Measurements from ENCODE around the gene FDX1. TPM values are rescaled to one million over a fixed set of nuclear protein-coding genes. Genes with fewer than 3 reads are reported as not detected.

FDX1 gene
- total RNA-seq, 1 experiment from 2014 or later, result 13.6 TPM

DNA sequence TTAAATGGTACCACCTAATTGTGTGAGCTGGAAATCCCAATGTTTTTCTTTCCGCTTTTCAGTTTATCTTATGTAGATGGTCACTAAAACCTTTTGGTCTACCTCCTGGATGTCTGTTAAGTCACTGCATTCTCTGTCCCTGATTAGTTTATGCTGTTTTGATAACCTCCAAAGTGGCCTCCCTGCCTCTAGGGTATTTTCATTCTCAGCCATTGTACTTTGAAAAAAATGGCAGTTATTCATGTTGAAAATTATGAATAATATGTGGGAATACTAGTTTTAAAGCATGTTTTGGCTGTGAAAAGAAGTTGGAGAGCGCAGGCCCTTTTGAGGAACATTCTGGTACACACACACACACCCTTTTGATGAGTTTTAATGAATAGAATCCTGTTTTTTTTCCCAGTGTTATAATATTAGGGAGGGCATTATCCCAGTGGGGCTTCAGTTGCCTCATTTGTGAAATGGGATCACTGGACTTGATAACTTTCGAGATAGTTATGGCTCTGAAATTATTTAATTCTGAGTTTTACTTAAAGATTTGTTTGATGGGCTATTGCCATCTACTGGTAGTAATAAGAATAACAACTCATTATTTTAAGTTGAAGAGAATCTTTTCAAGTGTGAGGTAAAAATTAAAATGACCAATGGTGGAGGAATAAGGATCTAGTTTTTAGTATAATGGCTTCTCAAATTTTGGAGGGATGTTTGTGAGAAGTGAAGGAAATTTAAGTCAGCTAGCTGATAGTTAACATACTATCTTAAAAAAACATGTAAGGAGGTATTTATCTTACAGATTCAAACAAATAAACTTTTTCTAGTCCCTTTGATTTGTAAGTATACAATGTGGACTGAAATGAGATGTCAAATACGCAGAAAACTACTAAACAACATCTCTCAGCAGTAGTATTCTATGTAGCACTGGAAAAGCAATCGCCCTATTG, 3.9 kb downstream of the FDX1 start:
- CTCF ChIA-PET, result interaction anchor here (0.6 kb wide), 1 partner anchor 390 kb away, joined by 4 read pairs; no protein-coding TSS in a partner anchor

GRCh38 chr11:110434952-110435779, 5.4 kb downstream of the FDX1 start:
- ChIA-PET POLR2A (interaction anchor here (0.6 kb wide), 1 partner anchor 343 kb away, joined by 4 read pairs; no protein-coding TSS in a partner anchor), CTCF (interaction anchor here (0.6 kb wide), 3 partner anchors 8 to 255 kb away, joined by 3 to 9 read pairs (median 3); no protein-coding TSS in a partner anchor)
- intact Hi-C loops (cut with micrococcal nuclease; ENCODE audit: unreplicated experiment) (loop anchor here (1.0 to 5.0 kb wide), 3 partner anchors 58 to 234 kb away; partner anchors contain the start of gene RDX), in situ Hi-C loops (cut with HindIII; ENCODE audit: low pct_unique_long_range_greater_than_20kb, low sequenced_read_pairs) (no loop called here)
- DNase-seq (ENCODE audit: low read depth, low spot score), result no peak
- Histone ChIP-seq H3K9me3 (ENCODE audit: control insufficient read depth, insufficient read depth, low read depth, low read length) (no peaks in the 10 kb centered on the region), H3K27me3 (ENCODE audit: control insufficient read depth, insufficient read depth, low read length) (no peaks in the 10 kb centered on the region), H3K4me3 (ENCODE audit: low read depth in 2 of 2, low read length in 2 of 2) (no peak overlapping the region), H3K36me3 (ENCODE audit: control insufficient read depth, insufficient read depth, low read length) (no peaks in the 10 kb centered on the region; the same call in 1 of the 2 replicates), H3K27ac (ENCODE audit: low read length) (no peak overlapping the region), H3K4me1 (ENCODE audit: control insufficient read depth, insufficient read depth, low read length) (peaks cover 25% of the 10 kb centered on the region)
- no TSS peak for BruUV-seq (replicated peaks)
- TF ChIP-seq CTCF (IDR thresholded peaks at IDR 0.05) (peak; percentile 74), TCF7L2 (IDR thresholded peaks at IDR 0.05; ENCODE audit: low read depth, low read length) (no peak)
- no peak for ATAC-seq

More for the DNA sequence above, 3.9 kb downstream of the FDX1 start:
- H3K36me3 ChIP-seq (ENCODE audit: control insufficient read depth, insufficient read depth, low read length), result no peaks in the 10 kb centered on the region; the same call in 1 of the 2 replicates
- TF ChIP-seq CTCF (IDR thresholded peaks at IDR 0.05) (peak; percentile 77; the same call in 1 of the 2 replicates), TCF7L2 (IDR thresholded peaks at IDR 0.05; ENCODE audit: low read depth, low read length) (no peak)
- DNase-seq (ENCODE audit: low read depth, low spot score), result no peak
- no TSS peak for BruUV-seq (replicated peaks)
- no peaks in the 10 kb centered on the region for H3K9me3 ChIP-seq (ENCODE audit: control insufficient read depth, insufficient read depth, low read depth, low read length)
- in situ Hi-C loops (cut with HindIII; ENCODE audit: low pct_unique_long_range_greater_than_20kb, low sequenced_read_pairs), result no loop called here
- peak overlapping the region; percentile 49 for H3K27ac ChIP-seq (ENCODE audit: low read length)
- no peak overlapping the region for H3K4me3 ChIP-seq (ENCODE audit: low read depth in 2 of 2, low read length in 2 of 2)
- H3K27me3 ChIP-seq (ENCODE audit: control insufficient read depth, insufficient read depth, low read length), result no peaks in the 10 kb centered on the region
- POLR2A ChIA-PET, result interaction anchor here (0.6 kb wide), 1 partner anchor 100 kb away, joined by 3 read pairs; no protein-coding TSS in a partner anchor
- peaks cover 32% of the 10 kb centered on the region for H3K4me1 ChIP-seq (ENCODE audit: control insufficient read depth, insufficient read depth, low read length)
- no peak for ATAC-seq
- intact Hi-C loops (cut with micrococcal nuclease; ENCODE audit: unreplicated experiment), result loop anchor here (5.0 kb wide), 2 partner anchors 56 to 136 kb away; partner anchors contain the start of gene RDX

All from Panc1 (cell line).